GM12892 (cell line): Measurements from ENCODE around the gene PDXDC1.
"Not testable (repeated sequence)": the region's sequence is repeated elsewhere in the genome, so short reads cannot be mapped to it uniquely, and the experiment has no call there.

ENCODE experiments used
- POLR2A ChIP-seq: IDR thresholded peaks from 2 replicates; pipeline ENCODE4 v1.6.1; 2011; ENCODE audit warnings: low read depth, low read length, control low read depth
- POLR2AphosphoS5 ChIP-seq: IDR thresholded peaks from 2 replicates; pipeline ENCODE4 v1.6.1; 2011; ENCODE audit warnings: low read depth, low read length, control low read depth

- TF ChIP-seq POLR2A, POLR2AphosphoS5: not testable (repeated sequence)
Observed at GRCh38 chr16:15023381-15024077, 48.7 kb downstream of the PDXDC1 start.
